Head of caudate nucleus (tissue), 42 donors: ENCODE results near the gene MMP15.
A peak's percentile ranks its signal among the peaks of the same experiment; 100 is the strongest.
"Not testable (repeated sequence)": the region's sequence is repeated elsewhere in the genome, so short reads cannot be mapped to it uniquely, and the experiment has no call there.

ENCODE experiments used
- DNase-seq, 42 donors: peaks; one replicate each; pipeline versions ENCODE4 v3.0.0 to v3.0.0-alpha.2; 2020 to 2021; ENCODE audit warnings: mixed read lengths in 7 of 42
- intact Hi-C: fragments of 100-400 bp; cut with DNase I; formaldehyde crosslinking; loops from one replicate; pipeline ENCODE4 v1.15.0; 2022

MMP15 gene

GRCh38 chr16:58062821-58063220 is 37.3 kb downstream of the MMP15 start:
- DNase-seq: no peak
- intact Hi-C loops: no loop called here

- no peak for DNase-seq
- intact Hi-C loops: no loop called here
Observed at GRCh38 chr16:58063377-58064076, 38.0 kb downstream of the MMP15 start.

- no peak for DNase-seq
- intact Hi-C loops: no loop called here
Observed at GRCh38 chr16:58070585-58070984, 45.0 kb downstream of the MMP15 start.

- intact Hi-C loops, DNase-seq: not testable (repeated sequence)
Observed at GRCh38 chr16:58072134-58072533, 46.6 kb downstream of the MMP15 start.

- not testable (repeated sequence) for DNase-seq
Observed at GRCh38 chr16:58073086-58073485, 47.5 kb downstream of the MMP15 start.

GRCh38 chr16:58074657-58075056 is 49.1 kb downstream of the MMP15 start:
- intact Hi-C loops: no loop called here
- no peak for DNase-seq

More at GRCh38 chr16:58073086-58073485, 47.5 kb downstream of the MMP15 start:
- intact Hi-C loops: not testable (repeated sequence)

- intact Hi-C loops: no loop called here
Observed at GRCh38 chr16:58076514-58076913, 51.0 kb downstream of the MMP15 start.

GRCh38 chr16:58077796-58078195 is 52.2 kb downstream of the MMP15 start:
- DNase-seq: no peak
- intact Hi-C loops: no loop called here

More at GRCh38 chr16:58076514-58076913, 51.0 kb downstream of the MMP15 start:
- no peak for DNase-seq

GRCh38 chr16:58080657-58081056 is 55.1 kb downstream of the MMP15 start:
- DNase-seq, intact Hi-C loops: not testable (repeated sequence)

- DNase-seq: no peak
- intact Hi-C loops: no loop called here
Observed at GRCh38 chr16:58082381-58082780, 56.8 kb downstream of the MMP15 start.

GRCh38 chr16:58084635-58085034 is 59.1 kb downstream of the MMP15 start:
- intact Hi-C loops: no loop called here
- DNase-seq: no peak

- peak in 1 of 42 donors; percentile 16 for DNase-seq
- intact Hi-C loops: no loop called here
Observed at GRCh38 chr16:58085171-58085570, 59.6 kb downstream of the MMP15 start.

- peak in 1 of 42 donors; percentile 17 for DNase-seq
- intact Hi-C loops: no loop called here
Observed at GRCh38 chr16:58085584-58086251, 60.2 kb downstream of the MMP15 start.

- no peak for DNase-seq
- intact Hi-C loops: no loop called here
Observed at GRCh38 chr16:58086381-58087208, 61.0 kb downstream of the MMP15 start.

- DNase-seq: no peak
- intact Hi-C loops: no loop called here
Observed at GRCh38 chr16:58087209-58087913, 61.8 kb downstream of the MMP15 start.

- DNase-seq: peak in 1 of 42 donors; percentile 13
- intact Hi-C loops: no loop called here
Observed at GRCh38 chr16:58088091-58088490, 62.5 kb downstream of the MMP15 start.

GRCh38 chr16:58090396-58090795 is 64.8 kb downstream of the MMP15 start:
- DNase-seq, intact Hi-C loops: not testable (repeated sequence)

GRCh38 chr16:58094026-58094425 is 68.5 kb downstream of the MMP15 start:
- no peak for DNase-seq
- intact Hi-C loops: no loop called here
